ENCODE data around the gene CTNNA2. TPM values are rescaled to one million over a fixed set of nuclear protein-coding genes. Genes with fewer than 3 reads are reported as not detected.

Gene CTNNA2
- total RNA-seq, 1 experiment from 2014 or later, result not detected

DNA sequence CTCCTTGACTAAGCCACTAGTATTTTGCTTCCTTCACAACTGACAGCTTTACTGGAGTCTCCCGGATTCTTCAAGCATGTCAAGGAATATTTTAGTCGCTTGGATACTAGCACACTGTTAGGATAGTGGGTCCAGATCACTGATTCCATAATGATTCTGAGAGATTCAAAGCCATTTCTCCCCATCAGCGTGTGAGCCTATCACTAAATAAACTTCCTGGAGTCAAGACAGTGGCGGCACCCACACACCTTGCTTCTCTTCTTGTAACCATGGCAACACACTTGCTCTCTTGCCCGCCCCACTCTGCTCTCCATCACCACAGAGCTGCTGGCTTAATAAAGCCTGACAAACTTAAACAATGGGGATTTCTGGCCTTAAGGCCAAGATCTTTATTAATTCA, 546.6 kb downstream of the CTNNA2 start:
- Histone ChIP-seq H3K4me1 (replicated peaks; ENCODE audit: insufficient read depth) (no peaks in the 10 kb centered on the region), H3K4me2 (no peak overlapping the region), H3K9me3 (ENCODE audit: insufficient read depth, low read depth) (no peaks in the 10 kb centered on the region), H4K20me1 (ENCODE audit: insufficient read depth) (no peaks in the 10 kb centered on the region), H3K36me3 (ENCODE audit: low read depth) (no peaks in the 10 kb centered on the region), H3F3A (ENCODE audit: insufficient read depth, low read depth) (no peaks in the 10 kb centered on the region), H3K27me3 (ENCODE audit: insufficient read depth, low read depth) (no peaks in the 10 kb centered on the region), H3K9me2 (ENCODE audit: insufficient read depth) (no peaks in the 10 kb centered on the region), H3K79me2 (ENCODE audit: low read depth) (no peaks in the 10 kb centered on the region), H3K27ac (no peak overlapping the region), H3K4me3 (no peak overlapping the region), H2AFZ (no peak overlapping the region)
- DNase-seq, result no peak
- BruUV-seq (replicated peaks), result no TSS peak
- POLR2A ChIA-PET (ENCODE audit: unreplicated experiment), result no interaction called here
- TF ChIP-seq EZH2 (IDR thresholded peaks at IDR 0.05; ENCODE audit: low read depth), result no peak
- TF ChIP-seq, protein P1, sequence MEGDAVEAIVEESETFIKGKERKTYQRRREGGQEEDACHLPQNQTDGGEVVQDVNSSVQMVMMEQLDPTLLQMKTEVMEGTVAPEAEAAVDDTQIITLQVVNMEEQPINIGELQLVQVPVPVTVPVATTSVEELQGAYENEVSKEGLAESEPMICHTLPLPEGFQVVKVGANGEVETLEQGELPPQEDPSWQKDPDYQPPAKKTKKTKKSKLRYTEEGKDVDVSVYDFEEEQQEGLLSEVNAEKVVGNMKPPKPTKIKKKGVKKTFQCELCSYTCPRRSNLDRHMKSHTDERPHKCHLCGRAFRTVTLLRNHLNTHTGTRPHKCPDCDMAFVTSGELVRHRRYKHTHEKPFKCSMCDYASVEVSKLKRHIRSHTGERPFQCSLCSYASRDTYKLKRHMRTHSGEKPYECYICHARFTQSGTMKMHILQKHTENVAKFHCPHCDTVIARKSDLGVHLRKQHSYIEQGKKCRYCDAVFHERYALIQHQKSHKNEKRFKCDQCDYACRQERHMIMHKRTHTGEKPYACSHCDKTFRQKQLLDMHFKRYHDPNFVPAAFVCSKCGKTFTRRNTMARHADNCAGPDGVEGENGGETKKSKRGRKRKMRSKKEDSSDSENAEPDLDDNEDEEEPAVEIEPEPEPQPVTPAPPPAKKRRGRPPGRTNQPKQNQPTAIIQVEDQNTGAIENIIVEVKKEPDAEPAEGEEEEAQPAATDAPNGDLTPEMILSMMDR (conservative IDR thresholded peaks at IDR 0.05), result no peak
- intact Hi-C loops (cut with micrococcal nuclease; ENCODE audit: unreplicated experiment), result no loop called here
- CTCF ChIA-PET, result no interaction called here

DNA sequence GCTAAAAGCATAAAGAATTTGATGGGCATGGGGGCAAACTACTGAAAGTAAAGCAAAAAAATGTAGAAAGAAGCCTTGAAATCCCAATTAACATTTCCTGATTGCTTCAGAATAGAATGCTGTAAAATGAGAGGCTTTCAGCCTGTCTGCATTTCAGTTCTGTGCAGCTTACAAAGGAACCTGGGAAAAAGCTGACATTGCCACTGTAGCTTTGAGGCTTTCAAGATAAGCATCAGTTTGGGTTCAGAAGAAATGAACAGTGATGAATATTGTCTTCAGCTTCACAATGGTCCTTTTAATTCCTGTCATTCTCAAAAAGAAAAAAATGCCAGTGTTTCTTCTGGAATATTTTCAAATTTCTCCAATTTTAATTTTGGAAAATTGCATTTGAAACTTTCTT, 549.0 kb downstream of the CTNNA2 start:
- no peak overlapping the region for H3K4me3 ChIP-seq
- BruUV-seq (replicated peaks), result no TSS peak
- no peak overlapping the region for H2AFZ ChIP-seq
- H3F3A ChIP-seq (ENCODE audit: insufficient read depth, low read depth), result no peaks in the 10 kb centered on the region
- POLR2A ChIA-PET (ENCODE audit: unreplicated experiment), result no interaction called here
- no peak overlapping the region for H3K27ac ChIP-seq
- H3K9me2 ChIP-seq (ENCODE audit: insufficient read depth), result no peaks in the 10 kb centered on the region
- TF ChIP-seq EZH2 (IDR thresholded peaks at IDR 0.05; ENCODE audit: low read depth), result no peak
- TF ChIP-seq, protein P1 (conservative IDR thresholded peaks at IDR 0.05), result no peak
- no peaks in the 10 kb centered on the region for H3K27me3 ChIP-seq (ENCODE audit: insufficient read depth, low read depth)
- no peaks in the 10 kb centered on the region for H3K79me2 ChIP-seq (ENCODE audit: low read depth)
- H3K4me2 ChIP-seq, result no peak overlapping the region
- H3K9me3 ChIP-seq (ENCODE audit: insufficient read depth, low read depth), result no peaks in the 10 kb centered on the region
- no peaks in the 10 kb centered on the region for H3K4me1 ChIP-seq (replicated peaks; ENCODE audit: insufficient read depth)
- CTCF ChIA-PET, result no interaction called here
- H4K20me1 ChIP-seq (ENCODE audit: insufficient read depth), result no peaks in the 10 kb centered on the region
- H3K36me3 ChIP-seq (ENCODE audit: low read depth), result no peaks in the 10 kb centered on the region
- DNase-seq, result no peak
- intact Hi-C loops (cut with micrococcal nuclease; ENCODE audit: unreplicated experiment), result no loop called here

DNA sequence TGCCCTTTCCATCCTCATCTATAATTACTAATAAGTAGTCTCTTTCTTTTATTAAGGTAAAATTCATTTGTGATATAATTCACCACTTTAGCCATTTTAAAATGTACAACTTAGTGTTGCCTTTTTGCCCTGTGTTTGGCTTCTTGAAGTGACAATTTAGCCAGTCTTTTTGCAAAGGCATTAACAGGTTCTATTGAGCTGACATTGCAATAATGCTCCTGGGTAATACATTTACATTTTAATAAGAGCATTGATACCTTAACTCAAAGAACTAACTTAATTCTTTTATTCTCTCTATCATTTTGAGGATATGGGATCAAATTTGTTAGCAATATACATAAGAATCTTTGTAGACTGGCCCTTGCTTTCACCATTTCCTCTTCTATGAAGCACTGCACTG, 549.4 kb downstream of the CTNNA2 start:
- H3K27me3 ChIP-seq (ENCODE audit: insufficient read depth, low read depth), result no peaks in the 10 kb centered on the region; the same call in 1 of the 2 replicates
- no peak for TF ChIP-seq EZH2 (IDR thresholded peaks at IDR 0.05; ENCODE audit: low read depth)
- TF ChIP-seq, protein P1 (conservative IDR thresholded peaks at IDR 0.05), result no peak
- H3K27ac ChIP-seq, result no peak overlapping the region
- no peaks in the 10 kb centered on the region for H4K20me1 ChIP-seq (ENCODE audit: insufficient read depth)
- H3K4me2 ChIP-seq, result no peak overlapping the region
- no peaks in the 10 kb centered on the region for H3K9me3 ChIP-seq (ENCODE audit: insufficient read depth, low read depth)
- H3F3A ChIP-seq (ENCODE audit: insufficient read depth, low read depth), result no peaks in the 10 kb centered on the region
- DNase-seq, result no peak
- H3K4me3 ChIP-seq, result no peak overlapping the region
- no peaks in the 10 kb centered on the region for H3K9me2 ChIP-seq (ENCODE audit: insufficient read depth)
- ChIA-PET CTCF (no interaction called here), POLR2A (ENCODE audit: unreplicated experiment) (no interaction called here)
- H3K79me2 ChIP-seq (ENCODE audit: low read depth), result no peaks in the 10 kb centered on the region
- no peak overlapping the region for H2AFZ ChIP-seq
- H3K4me1 ChIP-seq (replicated peaks; ENCODE audit: insufficient read depth), result no peaks in the 10 kb centered on the region
- intact Hi-C loops (cut with micrococcal nuclease; ENCODE audit: unreplicated experiment), result no loop called here
- BruUV-seq (replicated peaks), result no TSS peak
- H3K36me3 ChIP-seq (ENCODE audit: low read depth), result no peaks in the 10 kb centered on the region

Measured in PC-9 (cell line).